Renal cortex interstitium (tissue), 11 donors: Measurements from ENCODE around the gene ARHGAP21. TPM values are rescaled to one million over a fixed set of nuclear protein-coding genes. Genes with fewer than 3 reads are reported as not detected.
"Not testable (repeated sequence)": the region's sequence is repeated elsewhere in the genome, so short reads cannot be mapped to it uniquely, and the experiment has no call there.

Source experiments
- DNase-seq, 11 donors: peaks; one replicate each; pipeline ENCODE4 v3.0.0-alpha.2; 2013; ENCODE audit warnings: low read depth in 9 of 11, low spot score in 4 of 11; ENCODE audit errors: extremely low read depth in 1 of 11
- polyA plus RNA-seq, 3 donors: library from polyadenylated mRNA; unstranded; fragments of 120-200 nt; gene quantifications; one replicate each; pipeline ENCODE4 v1.2.1, GENCODE V29; 2013; ENCODE audit not compliant: insufficient read length in 3 of 3

The ARHGAP21 gene
- polyA plus RNA-seq, 3 donors = 81.1 to 91.0 (median 82.9) TPM

- no peak for DNase-seq
These were observed 25.4 kb downstream of the ARHGAP21 start for GRCh38 chr10:24698270-24698669.

- DNase-seq = no peak
These were observed 26.6 kb downstream of the ARHGAP21 start for GRCh38 chr10:24697080-24697479.

GRCh38 chr10:24695452-24695851 lies 28.2 kb downstream of the ARHGAP21 start:
- DNase-seq = no peak

GRCh38 chr10:24694086-24694485 lies 29.6 kb downstream of the ARHGAP21 start:
- DNase-seq = no peak

GRCh38 chr10:24690961-24691512 lies 32.6 kb downstream of the ARHGAP21 start:
- DNase-seq = no peak

GRCh38 chr10:24685958-24686540 lies 37.6 kb downstream of the ARHGAP21 start:
- DNase-seq = no peak

- DNase-seq = no peak
These were observed 40.1 kb downstream of the ARHGAP21 start for GRCh38 chr10:24683554-24683953.

- no peak for DNase-seq
These were observed 42.1 kb downstream of the ARHGAP21 start for GRCh38 chr10:24681572-24682088.

GRCh38 chr10:24680647-24681524 lies 42.8 kb downstream of the ARHGAP21 start:
- no peak for DNase-seq

- no peak for DNase-seq
These were observed 44.9 kb downstream of the ARHGAP21 start for GRCh38 chr10:24678757-24679156.

- no peak for DNase-seq
These were observed 48.6 kb downstream of the ARHGAP21 start for GRCh38 chr10:24674892-24675632.

GRCh38 chr10:24670964-24671670 lies 52.6 kb downstream of the ARHGAP21 start:
- DNase-seq = no peak

- no peak for DNase-seq
These were observed 54.3 kb downstream of the ARHGAP21 start for GRCh38 chr10:24669285-24669852.

GRCh38 chr10:24668247-24668646 lies 55.4 kb downstream of the ARHGAP21 start:
- no peak for DNase-seq

- no peak for DNase-seq
These were observed 58.7 kb downstream of the ARHGAP21 start for GRCh38 chr10:24664991-24665390.

GRCh38 chr10:24661376-24661775 lies 62.3 kb downstream of the ARHGAP21 start:
- no peak for DNase-seq

- not testable (repeated sequence) for DNase-seq
These were observed 65.4 kb downstream of the ARHGAP21 start for GRCh38 chr10:24658319-24658718.

- DNase-seq = not testable (repeated sequence)
These were observed 67.4 kb downstream of the ARHGAP21 start for GRCh38 chr10:24656326-24656725.
